Measurements from ENCODE around the gene BCS1L.
A peak's percentile ranks its signal among the peaks of the same experiment; 100 is the strongest.

BCS1L gene

GRCh38 chr2:218631837-218632236, 27.6 kb upstream of the BCS1L start:
- peaks cover 35 to 45% (median 42%) of the 10 kb centered on the region in 11 experiments for H3K36me3 ChIP-seq
- no peak overlapping the region for H3K27ac ChIP-seq
- H3K4me2 ChIP-seq: no peak overlapping the region
- H4K20me1 ChIP-seq: peaks cover 0 to 2% (median 0%) of the 10 kb centered on the region in 11 experiments; a peak in 3 of 22 replicates
- no peaks in the 10 kb centered on the region for H3K27me3 ChIP-seq
- H3K9ac ChIP-seq: no peak overlapping the region
- no peak for TF ChIP-seq Cebpa-rat (IDR thresholded peaks at IDR 0.05)
- H3K4me3 ChIP-seq: no peak overlapping the region
- peaks cover 0 to 28% (median 18%) of the 10 kb centered on the region in 10 experiments; a peak in 16 of 20 replicates for H3K4me1 ChIP-seq
- H3K9me3 ChIP-seq (replicated peaks in 1 of 11): no peaks in the 10 kb centered on the region

DNA sequence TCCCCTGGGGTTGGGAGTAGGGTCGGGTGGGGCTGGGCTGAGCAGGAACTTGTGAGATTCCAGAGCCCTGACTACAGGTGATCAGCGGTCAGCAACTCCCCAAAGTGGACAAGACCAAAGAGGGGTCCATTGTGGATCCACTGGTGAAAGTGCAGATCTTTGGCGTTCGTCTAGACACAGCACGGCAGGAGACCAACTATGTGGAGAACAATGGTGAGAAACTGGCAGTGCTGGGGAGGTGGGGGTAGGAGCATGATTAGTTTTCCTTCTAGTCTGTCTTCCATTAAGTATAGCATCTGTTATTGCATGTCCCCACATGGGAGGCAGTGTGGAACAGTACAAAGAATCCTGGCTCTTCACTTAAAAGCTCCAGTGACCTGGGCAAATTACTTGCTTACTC, 23.8 kb upstream of the BCS1L start:
- no peak overlapping the region for H3K4me2 ChIP-seq
- peaks cover 74 to 83% (median 81%) of the 10 kb centered on the region in 11 experiments for H3K36me3 ChIP-seq
- TF ChIP-seq Cebpa-rat (IDR thresholded peaks at IDR 0.05): no peak
- H3K9ac ChIP-seq: no peak overlapping the region
- H3K4me1 ChIP-seq: peaks cover 0 to 15% (median 7%) of the 10 kb centered on the region in 10 experiments; a peak in 16 of 20 replicates
- no peaks in the 10 kb centered on the region for H3K9me3 ChIP-seq (replicated peaks in 1 of 11)
- peaks cover 0 to 16% (median 6%) of the 10 kb centered on the region in 11 experiments; a peak in 8 of 22 replicates for H4K20me1 ChIP-seq
- no peak overlapping the region for H3K27ac ChIP-seq
- H3K4me3 ChIP-seq: no peak overlapping the region
- H3K27me3 ChIP-seq: no peaks in the 10 kb centered on the region

GRCh38 chr2:218638372-218638771, 21.1 kb upstream of the BCS1L start:
- no peaks in the 10 kb centered on the region for H3K9me3 ChIP-seq (replicated peaks in 1 of 11)
- H3K9ac ChIP-seq: no peak overlapping the region
- H3K27me3 ChIP-seq: no peaks in the 10 kb centered on the region
- H3K4me2 ChIP-seq: no peak overlapping the region
- no peak overlapping the region for H3K4me3 ChIP-seq
- H3K36me3 ChIP-seq: peaks cover 95 to 100% (median 99%) of the 10 kb centered on the region in 11 experiments
- H3K4me1 ChIP-seq: peaks cover 0 to 8% (median 3%) of the 10 kb centered on the region in 10 experiments; a peak in 9 of 20 replicates
- no peak overlapping the region for H3K27ac ChIP-seq
- peaks cover 0 to 36% (median 24%) of the 10 kb centered on the region in 11 experiments; a peak in 13 of 22 replicates for H4K20me1 ChIP-seq
- no peak for TF ChIP-seq Cebpa-rat (IDR thresholded peaks at IDR 0.05)

GRCh38 chr2:218642121-218642656, 17.3 kb upstream of the BCS1L start:
- Histone ChIP-seq H3K36me3 (peaks cover 95 to 100% (median 99%) of the 10 kb centered on the region in 11 experiments), H3K27ac (no peak overlapping the region)
- TF ChIP-seq Cebpa-rat (IDR thresholded peaks at IDR 0.05): no peak

DNA sequence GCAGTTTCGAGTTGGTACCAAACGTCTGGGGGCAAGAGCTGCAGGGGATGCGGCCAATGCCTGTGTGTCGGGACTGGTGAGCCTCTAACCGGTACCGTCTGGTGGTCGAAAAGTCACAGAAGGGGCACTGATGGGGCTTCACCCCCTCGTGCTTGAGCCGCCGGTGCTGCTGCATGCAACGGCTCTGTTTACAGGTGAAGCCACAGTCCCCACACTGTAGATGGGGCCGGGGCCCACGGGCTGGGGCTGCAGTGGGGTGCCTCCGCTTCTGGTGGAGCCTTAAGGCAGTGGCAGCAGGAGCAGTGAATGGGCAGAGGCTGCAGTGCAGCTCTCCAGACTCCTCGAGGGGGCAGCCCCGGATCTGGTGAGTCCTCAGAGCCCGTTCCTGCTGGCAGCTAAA, 16.7 kb upstream of the BCS1L start:
- peaks cover 0 to 70% (median 41%) of the 10 kb centered on the region in 11 experiments; a peak in 17 of 22 replicates for H4K20me1 ChIP-seq
- H3K4me3 ChIP-seq: no peak overlapping the region
- H3K36me3 ChIP-seq: peaks cover 95 to 100% (median 99%) of the 10 kb centered on the region in 11 experiments
- TF ChIP-seq Cebpa-rat (IDR thresholded peaks at IDR 0.05): no peak
- no peak overlapping the region for H3K4me2 ChIP-seq
- H3K4me1 ChIP-seq: no peaks in the 10 kb centered on the region
- no peak overlapping the region for H3K9ac ChIP-seq
- no peaks in the 10 kb centered on the region for H3K9me3 ChIP-seq (replicated peaks in 1 of 11)
- H3K27ac ChIP-seq: no peak overlapping the region
- H3K27me3 ChIP-seq: no peaks in the 10 kb centered on the region

More at GRCh38 chr2:218642121-218642656, 17.3 kb upstream of the BCS1L start:
- Histone ChIP-seq H3K9me3 (replicated peaks in 1 of 11) (no peaks in the 10 kb centered on the region), H3K4me3 (no peak overlapping the region), H3K9ac (no peak overlapping the region), H3K27me3 (no peaks in the 10 kb centered on the region), H3K4me1 (no peaks in the 10 kb centered on the region), H3K4me2 (no peak overlapping the region), H4K20me1 (peaks cover 0 to 64% (median 36%) of the 10 kb centered on the region in 11 experiments; a peak in 15 of 22 replicates)

DNA sequence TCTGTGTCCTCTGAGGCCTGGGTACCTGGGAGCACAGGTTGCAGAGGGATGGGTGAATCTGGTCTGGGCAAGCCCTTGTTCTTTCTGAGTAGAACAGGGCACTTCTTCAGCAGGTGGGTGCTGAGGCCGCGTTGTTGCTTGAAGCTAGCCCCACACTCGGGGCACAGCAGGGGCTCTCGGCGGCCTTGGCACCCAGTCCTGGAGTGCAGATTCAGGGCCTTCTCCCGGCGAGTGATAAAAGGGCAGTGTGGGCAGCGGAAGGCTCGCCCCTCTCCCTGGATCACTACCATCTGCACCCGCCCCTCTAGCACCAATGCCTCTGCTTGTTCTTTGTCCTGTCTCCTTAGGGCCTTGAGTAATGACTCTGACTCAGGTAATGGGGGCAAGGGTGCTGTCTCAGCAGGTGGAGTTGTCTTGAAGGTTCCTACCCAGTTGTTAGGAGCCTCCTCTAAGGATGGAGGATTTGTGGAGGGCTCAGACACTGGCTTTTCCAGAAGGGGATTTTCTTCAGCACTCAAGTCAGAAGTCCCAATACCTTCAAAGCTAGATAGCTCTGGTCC, 15.7 kb upstream of the BCS1L start:
- Histone ChIP-seq H3K9me3 (replicated peaks in 1 of 11) (no peaks in the 10 kb centered on the region), H3K4me1 (peaks cover 0 to 3% (median 0%) of the 10 kb centered on the region in 10 experiments; a peak in 1 of 20 replicates), H3K36me3 (peaks cover 95 to 100% (median 99%) of the 10 kb centered on the region in 11 experiments), H3K27me3 (no peaks in the 10 kb centered on the region), H3K27ac (no peak overlapping the region), H4K20me1 (peaks cover 4 to 71% (median 46%) of the 10 kb centered on the region in 11 experiments; a peak in 20 of 22 replicates), H3K4me3 (no peak overlapping the region), H3K4me2 (no peak overlapping the region), H3K9ac (no peak overlapping the region)
- TF ChIP-seq Cebpa-rat (IDR thresholded peaks at IDR 0.05): no peak

DNA sequence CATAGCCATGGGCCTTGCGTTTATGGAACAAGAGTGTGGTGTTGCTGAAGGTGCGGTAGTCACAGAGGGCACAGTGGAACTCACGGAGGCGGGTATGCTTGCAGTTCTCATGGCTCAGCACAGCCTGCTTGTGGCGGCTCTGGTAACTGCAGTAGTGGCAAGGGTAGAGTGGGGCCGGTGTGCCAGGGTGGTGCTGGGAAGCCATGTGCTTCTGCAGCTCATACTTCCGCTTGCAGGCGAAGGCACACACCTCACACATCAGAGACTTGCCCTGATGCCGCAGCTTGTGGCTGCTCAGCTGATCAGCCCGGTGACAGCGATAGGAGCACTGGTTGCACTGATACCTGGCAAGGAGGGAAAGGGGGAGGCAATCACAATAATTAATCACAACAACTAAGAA, 14.8 kb upstream of the BCS1L start:
- Histone ChIP-seq H3K27me3 (no peaks in the 10 kb centered on the region), H3K27ac (no peak overlapping the region), H3K36me3 (peaks cover 95 to 100% (median 99%) of the 10 kb centered on the region in 11 experiments), H3K4me3 (no peak overlapping the region), H3K9ac (no peak overlapping the region; a peak in 1 of 22 replicates), H4K20me1 (peaks cover 4 to 80% (median 52%) of the 10 kb centered on the region in 11 experiments; a peak in 20 of 22 replicates), H3K9me3 (replicated peaks in 1 of 11) (no peaks in the 10 kb centered on the region), H3K4me2 (no peak overlapping the region), H3K4me1 (peaks cover 0 to 3% (median 0%) of the 10 kb centered on the region in 10 experiments; a peak in 1 of 20 replicates)
- no peak for TF ChIP-seq Cebpa-rat (IDR thresholded peaks at IDR 0.05)

DNA sequence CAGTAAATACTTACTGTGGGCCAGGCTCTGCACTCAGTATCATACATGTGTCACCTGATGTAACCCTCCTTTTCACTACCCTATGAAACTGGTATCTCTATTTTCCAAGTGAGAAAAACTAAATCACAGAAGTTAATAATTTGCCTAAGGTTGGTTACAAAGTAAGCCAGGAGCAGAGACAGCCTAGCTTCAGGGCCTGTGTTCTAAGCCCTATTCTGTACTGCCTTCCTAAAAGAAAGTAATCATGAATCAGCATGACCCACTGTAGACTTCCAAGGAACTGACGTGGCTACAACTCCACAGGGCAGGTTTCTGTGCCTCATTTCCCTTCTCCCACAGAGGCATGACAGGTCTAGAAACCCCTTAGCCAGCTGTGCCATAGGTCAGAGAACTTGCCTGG, 14.4 kb upstream of the BCS1L start:
- H3K9ac ChIP-seq: no peak overlapping the region; a peak in 1 of 22 replicates
- no peak overlapping the region for H3K4me3 ChIP-seq
- TF ChIP-seq Cebpa-rat (IDR thresholded peaks at IDR 0.05): no peak
- peaks cover 95 to 100% (median 99%) of the 10 kb centered on the region in 11 experiments for H3K36me3 ChIP-seq
- no peak overlapping the region for H3K4me2 ChIP-seq
- H3K4me1 ChIP-seq: peaks cover 0 to 3% (median 0%) of the 10 kb centered on the region in 10 experiments; a peak in 1 of 20 replicates
- no peaks in the 10 kb centered on the region for H3K9me3 ChIP-seq (replicated peaks in 1 of 11)
- H3K27me3 ChIP-seq: no peaks in the 10 kb centered on the region
- H3K27ac ChIP-seq: no peak overlapping the region
- H4K20me1 ChIP-seq: peaks cover 4 to 82% (median 52%) of the 10 kb centered on the region in 11 experiments; a peak in 20 of 22 replicates

GRCh38 chr2:218648088-218648786, 11.2 kb upstream of the BCS1L start:
- Histone ChIP-seq H3K36me3 (peaks cover 97 to 100% (median 100%) of the 10 kb centered on the region in 11 experiments), H3K4me2 (no peak overlapping the region), H3K9ac (0 out of 22 replicates have a peak overlapping the region, but pooled peaks of 1 of the 11 experiments have one; percentile 36), H3K9me3 (replicated peaks in 1 of 11) (no peaks in the 10 kb centered on the region), H3K27ac (no peak overlapping the region), H3K4me3 (no peak overlapping the region), H3K27me3 (no peaks in the 10 kb centered on the region), H3K4me1 (peaks cover 0 to 3% (median 0%) of the 10 kb centered on the region in 10 experiments; a peak in 1 of 20 replicates), H4K20me1 (peaks cover 4 to 82% (median 47%) of the 10 kb centered on the region in 11 experiments; a peak in 20 of 22 replicates)
- no peak for TF ChIP-seq Cebpa-rat (IDR thresholded peaks at IDR 0.05)

All from BLaER1 treated with 17β-estradiol and CSF1 and Interleukin-3, amounts not matched to agents 10 nM and 100 nM (cell line).